Measurements from ENCODE around the gene DYTN. TPM values are rescaled to one million over a fixed set of nuclear protein-coding genes. Genes with fewer than 3 reads are reported as not detected.

The DYTN gene
- polyA plus RNA-seq: not detected

- peak within 1 kb of the TSS in 1 of 4 donors; percentile 10 for H3K4me3 Mint-ChIP-seq
- H3K27ac Mint-ChIP-seq: no peak within 1 kb of the TSS
- peaks cover 0 to 7% (median 4%) of the 10 kb centered on the region in 3 donors for H3K4me1 Mint-ChIP-seq
- H3K27me3 Mint-ChIP-seq: peaks cover 6% of the 10 kb centered on the region
- H3K36me3 Mint-ChIP-seq: peaks cover 5% of the 10 kb centered on the region
- H3K9me3 Mint-ChIP-seq: peaks cover 0 to 9% (median 0%) of the 10 kb centered on the region in 3 donors
These were observed at the start of gene DYTN for GRCh38 chr2:206718296-206718695. TSS of gene DYTN (minus strand) at chr2:206718396. CDS start at chr2:206718279, 117 bp downstream.

- Mint-ChIP-seq H3K9me3 (no peaks in the 10 kb centered on the region), H3K4me1 (peaks cover 24 to 30% (median 26%) of the 10 kb centered on the region in 3 donors), H3K27me3 (peaks cover 2% of the 10 kb centered on the region)
These were observed 48.1 kb upstream of the DYTN start for GRCh38 chr2:206766057-206766930.

GRCh38 chr2:206765242-206766056 is 47.3 kb upstream of the DYTN start, which contains the start of the genes FASTKD2 and MDH1B:
TSS of gene FASTKD2 (plus strand) at chr2:206765606. CDS start at chr2:206766694, 1,088 bp downstream.
TSS of gene MDH1B (minus strand) at chr2:206765328. CDS start at chr2:206765271, 57 bp downstream.
- H3K27me3 Mint-ChIP-seq: peaks cover 2% of the 10 kb centered on the region
- H3K4me1 Mint-ChIP-seq: peaks cover 24 to 30% (median 26%) of the 10 kb centered on the region in 3 donors
- H3K27ac Mint-ChIP-seq: peak within 1 kb of the TSS; percentile 94 to 99 (median 97)
- peaks cover 3% of the 10 kb centered on the region for H3K36me3 Mint-ChIP-seq
- no peaks in the 10 kb centered on the region for H3K9me3 Mint-ChIP-seq
- H3K4me3 Mint-ChIP-seq: peak within 1 kb of the TSS; percentile 92 to 97 (median 96)

More at GRCh38 chr2:206766057-206766930, 48.1 kb upstream of the DYTN start:
- Mint-ChIP-seq H3K27ac (peak overlapping the region; percentile 94 to 99 (median 97)), H3K36me3 (peaks cover 3% of the 10 kb centered on the region), H3K4me3 (peak overlapping the region; percentile 92 to 97 (median 96))

- Mint-ChIP-seq H3K9me3 (no peaks in the 10 kb centered on the region), H3K4me1 (peaks cover 24 to 28% (median 26%) of the 10 kb centered on the region in 3 donors), H3K27ac (peak overlapping the region; percentile 94 to 99 (median 97)), H3K36me3 (peaks cover 3% of the 10 kb centered on the region), H3K27me3 (peaks cover 2% of the 10 kb centered on the region), H3K4me3 (peak overlapping the region; percentile 92 to 97 (median 96))
These were observed 46.6 kb upstream of the DYTN start for GRCh38 chr2:206764673-206765241.

GRCh38 chr2:206756816-206757215 is 38.6 kb upstream of the DYTN start:
- no peaks in the 10 kb centered on the region for H3K27me3 Mint-ChIP-seq
- H3K36me3 Mint-ChIP-seq: no peaks in the 10 kb centered on the region
- no peak overlapping the region for H3K27ac Mint-ChIP-seq
- no peak overlapping the region for H3K4me3 Mint-ChIP-seq
- peaks cover 0 to 3% (median 2%) of the 10 kb centered on the region in 3 donors for H3K9me3 Mint-ChIP-seq
- H3K4me1 Mint-ChIP-seq: peaks cover 0 to 1% (median 0%) of the 10 kb centered on the region in 3 donors

- Mint-ChIP-seq H3K4me1 (no peaks in the 10 kb centered on the region), H3K9me3 (peaks cover 0 to 2% (median 0%) of the 10 kb centered on the region in 3 donors), H3K36me3 (no peaks in the 10 kb centered on the region), H3K4me3 (no peak overlapping the region), H3K27me3 (peaks cover 4% of the 10 kb centered on the region), H3K27ac (no peak overlapping the region)
These were observed 22.6 kb upstream of the DYTN start for GRCh38 chr2:206740800-206741199.

- no peak overlapping the region for H3K4me3 Mint-ChIP-seq
- H3K27me3 Mint-ChIP-seq: peaks cover 6% of the 10 kb centered on the region
- H3K27ac Mint-ChIP-seq: no peak overlapping the region
- peaks cover 0 to 2% (median 0%) of the 10 kb centered on the region in 3 donors for H3K9me3 Mint-ChIP-seq
- no peaks in the 10 kb centered on the region for H3K36me3 Mint-ChIP-seq
- H3K4me1 Mint-ChIP-seq: no peaks in the 10 kb centered on the region
These were observed 21.1 kb upstream of the DYTN start for GRCh38 chr2:206739271-206739670.

- Mint-ChIP-seq H3K9me3 (peaks cover 0 to 2% (median 0%) of the 10 kb centered on the region in 3 donors), H3K27ac (no peak overlapping the region), H3K27me3 (peaks cover 9% of the 10 kb centered on the region), H3K4me1 (no peaks in the 10 kb centered on the region), H3K36me3 (no peaks in the 10 kb centered on the region), H3K4me3 (no peak overlapping the region)
These were observed 18.7 kb upstream of the DYTN start for GRCh38 chr2:206736935-206737334.

GRCh38 chr2:206733341-206733740 is 15.1 kb upstream of the DYTN start:
- Mint-ChIP-seq H3K27me3 (peaks cover 16% of the 10 kb centered on the region), H3K9me3 (peaks cover 0 to 2% (median 2%) of the 10 kb centered on the region in 3 donors), H3K4me1 (no peaks in the 10 kb centered on the region), H3K4me3 (no peak overlapping the region), H3K27ac (no peak overlapping the region), H3K36me3 (no peaks in the 10 kb centered on the region)

GRCh38 chr2:206728277-206729199 is 10.3 kb upstream of the DYTN start:
- H3K27ac Mint-ChIP-seq: no peak overlapping the region
- peaks cover 20% of the 10 kb centered on the region for H3K27me3 Mint-ChIP-seq
- peaks cover 0 to 4% (median 2%) of the 10 kb centered on the region in 3 donors for H3K9me3 Mint-ChIP-seq
- H3K4me1 Mint-ChIP-seq: no peaks in the 10 kb centered on the region
- no peak overlapping the region for H3K4me3 Mint-ChIP-seq
- H3K36me3 Mint-ChIP-seq: no peaks in the 10 kb centered on the region

GRCh38 chr2:206727287-206727686 is 9.1 kb upstream of the DYTN start:
- H3K36me3 Mint-ChIP-seq: peaks cover 2% of the 10 kb centered on the region
- H3K4me3 Mint-ChIP-seq: no peak overlapping the region
- H3K4me1 Mint-ChIP-seq: no peaks in the 10 kb centered on the region
- H3K27me3 Mint-ChIP-seq: peaks cover 18% of the 10 kb centered on the region
- no peak overlapping the region for H3K27ac Mint-ChIP-seq
- H3K9me3 Mint-ChIP-seq: peaks cover 0 to 4% (median under 1%) of the 10 kb centered on the region in 3 donors

GRCh38 chr2:206723288-206723687 is 5.1 kb upstream of the DYTN start:
- peaks cover 8% of the 10 kb centered on the region for H3K27me3 Mint-ChIP-seq
- H3K36me3 Mint-ChIP-seq: peaks cover 5% of the 10 kb centered on the region
- no peaks in the 10 kb centered on the region for H3K4me1 Mint-ChIP-seq
- H3K4me3 Mint-ChIP-seq: no peak overlapping the region
- peaks cover 0 to 9% (median 2%) of the 10 kb centered on the region in 3 donors for H3K9me3 Mint-ChIP-seq
- H3K27ac Mint-ChIP-seq: no peak overlapping the region

- H3K4me1 Mint-ChIP-seq: no peaks in the 10 kb centered on the region
- peaks cover 3% of the 10 kb centered on the region for H3K27me3 Mint-ChIP-seq
- H3K9me3 Mint-ChIP-seq: peaks cover 0 to 9% (median 2%) of the 10 kb centered on the region in 3 donors
- H3K36me3 Mint-ChIP-seq: peaks cover 5% of the 10 kb centered on the region
- no peak overlapping the region for H3K27ac Mint-ChIP-seq
- no peak overlapping the region for H3K4me3 Mint-ChIP-seq
These were observed 3.2 kb upstream of the DYTN start for GRCh38 chr2:206721256-206721920.

Data from IgD-negative memory B cell (primary cell).